Astrocyte (in vitro differentiated cells and primary cell): Measurements from ENCODE around the gene MZT2A. TPM values are rescaled to one million over a fixed set of nuclear protein-coding genes. Genes with fewer than 3 reads are reported as not detected.
"Not testable (repeated sequence)": the region's sequence is repeated elsewhere in the genome, so short reads cannot be mapped to it uniquely, and the experiment has no call there.

Source experiments
- DNase-seq: peaks from one replicate; pipeline ENCODE4 v3.0.0-alpha.2; 2010; ENCODE audit warnings: low read depth
- FAIRE-seq: peaks from 2 replicates; lab custom pipeline; 2011; peaks lifted over from hg19 to GRCh38; lab: Jason Lieb, UNC
- H2AFZ ChIP-seq: 2 replicates; pipeline ENCODE4 v1.6.0; 2012; ENCODE audit warnings: low read depth, low read length, inconsistent platforms
- H3K27ac ChIP-seq: 2 replicates; pipeline ENCODE4 v1.5.1; 2011; ENCODE audit warnings: low read depth, low read length, inconsistent platforms
- H3K27me3 ChIP-seq: 2 replicates; pipeline ENCODE4 v1.6.0; 2011; ENCODE audit warnings: low read length, inconsistent platforms; ENCODE audit not compliant: insufficient read depth
- H3K36me3 ChIP-seq: 2 replicates; pipeline ENCODE4 v1.5.1; 2011; ENCODE audit warnings: low read length, inconsistent platforms; ENCODE audit not compliant: insufficient read depth
- H3K4me1 ChIP-seq: 2 replicates; pipeline ENCODE4 v1.5.1; 2011; ENCODE audit warnings: low read length, inconsistent platforms; ENCODE audit not compliant: insufficient read depth
- H3K4me2 ChIP-seq: 2 replicates; pipeline ENCODE4 v1.6.0; 2012; ENCODE audit warnings: low read length, inconsistent platforms
- H3K4me3 ChIP-seq: 2 replicates; pipeline ENCODE4 v1.5.1; 2011; ENCODE audit warnings: low read depth, mild to moderate bottlenecking, low read length, inconsistent platforms; ENCODE audit not compliant: insufficient read depth
- H3K79me2 ChIP-seq: 2 replicates; pipeline ENCODE4 v1.6.0; 2012; ENCODE audit warnings: mild to moderate bottlenecking, low read length, inconsistent platforms; ENCODE audit not compliant: insufficient read depth
- H3K9ac ChIP-seq: 2 replicates; pipeline ENCODE4 v1.6.0; 2012; ENCODE audit warnings: mild to moderate bottlenecking, low read length, inconsistent platforms
- H3K9me3 ChIP-seq: 2 replicates; pipeline ENCODE4 v1.5.1; 2012; ENCODE audit warnings: low read depth, mild to moderate bottlenecking, low read length, inconsistent platforms; ENCODE audit not compliant: insufficient read depth
- H4K20me1 ChIP-seq: 2 replicates; pipeline ENCODE4 v1.6.0; 2012; ENCODE audit warnings: low read length, inconsistent platforms; ENCODE audit not compliant: insufficient read depth
- H3K27ac Mint-ChIP-seq: one replicate; pipeline ENCODE4 v1.8.0; 2021; ENCODE audit warnings: mild to moderate bottlenecking, mixed read lengths; ENCODE audit not compliant: unreplicated experiment
- H3K27me3 Mint-ChIP-seq: one replicate; pipeline ENCODE4 v1.8.0; 2021; ENCODE audit warnings: low read depth, mixed read lengths; ENCODE audit not compliant: unreplicated experiment
- H3K36me3 Mint-ChIP-seq: one replicate; pipeline ENCODE4 v1.8.0; 2021; ENCODE audit warnings: low read depth, mixed read lengths; ENCODE audit not compliant: unreplicated experiment
- H3K4me1 Mint-ChIP-seq: one replicate; pipeline ENCODE4 v1.8.0; 2021; ENCODE audit warnings: low read depth, mixed read lengths; ENCODE audit not compliant: unreplicated experiment
- H3K4me3 Mint-ChIP-seq: one replicate; pipeline ENCODE4 v1.8.0; 2021; ENCODE audit warnings: mild to moderate bottlenecking, moderate library complexity, mixed read lengths; ENCODE audit not compliant: unreplicated experiment
- H3K9me3 Mint-ChIP-seq: one replicate; pipeline ENCODE4 v1.8.0; 2021; ENCODE audit warnings: mild to moderate bottlenecking, mixed read lengths; ENCODE audit not compliant: unreplicated experiment
- EZH2 ChIP-seq: IDR thresholded peaks from 2 replicates; pipeline ENCODE4 v1.6.1; 2012; ENCODE audit warnings: mild to moderate bottlenecking, low read length, inconsistent platforms; ENCODE audit not compliant: insufficient read depth
- total RNA-seq: library from RNA; stranded (reverse); gene quantifications from 2 replicates; pipeline ENCODE4 v1.2.1, GENCODE V29; 2021
- TF ChIP-seq, protein P1 (sequence below): IDR thresholded peaks from 2 replicates; pipeline ENCODE4 v1.5.1; 2011; ENCODE audit warnings: low read depth, mild to moderate bottlenecking, inconsistent platforms, low read length, moderate library complexity; ENCODE audit not compliant: insufficient read depth

Gene MZT2A
- total RNA-seq, 1 donor from 2014 or later = 105 TPM

DNA sequence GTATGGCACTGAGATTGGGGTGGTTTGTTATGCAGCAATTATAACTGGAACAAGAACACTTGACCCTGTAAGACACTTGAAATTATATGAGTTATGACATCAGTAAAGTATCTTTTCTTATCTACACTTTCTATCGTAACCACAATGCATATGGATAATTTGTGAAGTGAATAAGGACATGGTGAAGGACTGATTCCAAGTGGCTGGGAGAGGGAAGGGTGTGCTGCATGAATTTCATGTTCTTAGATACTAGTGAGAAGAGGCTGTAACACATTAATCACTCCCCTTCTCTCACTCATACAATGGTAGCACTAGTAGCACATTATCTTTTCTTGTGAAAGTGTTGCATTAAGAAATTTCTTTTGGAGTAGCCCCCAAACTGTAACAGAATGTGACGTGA is 37.3 kb downstream of the MZT2A start:
- not testable (repeated sequence) for H3K27ac Mint-ChIP-seq, H3K9me3 ChIP-seq, H3K9ac ChIP-seq, H4K20me1 ChIP-seq, H3K4me1 Mint-ChIP-seq, H3K36me3 ChIP-seq, H3K4me3 ChIP-seq, H3K4me2 ChIP-seq, H3K36me3 Mint-ChIP-seq, H3K4me1 ChIP-seq, H2AFZ ChIP-seq, DNase-seq, H3K9me3 Mint-ChIP-seq, FAIRE-seq, H3K27ac ChIP-seq, H3K79me2 ChIP-seq, H3K27me3 Mint-ChIP-seq, H3K4me3 Mint-ChIP-seq, H3K27me3 ChIP-seq

GRCh38 chr2:131451265-131451949 is 40.8 kb downstream of the MZT2A start:
- not testable (repeated sequence) for H3K9me3 ChIP-seq, H3K36me3 Mint-ChIP-seq, H3K4me3 ChIP-seq, H3K9me3 Mint-ChIP-seq, H3K36me3 ChIP-seq, DNase-seq, H3K4me3 Mint-ChIP-seq, H3K27me3 ChIP-seq, H3K4me1 ChIP-seq, H2AFZ ChIP-seq, H3K9ac ChIP-seq, H3K79me2 ChIP-seq, H3K27ac ChIP-seq, H3K4me1 Mint-ChIP-seq, H4K20me1 ChIP-seq, FAIRE-seq, H3K4me2 ChIP-seq, H3K27ac Mint-ChIP-seq
- H3K27me3 Mint-ChIP-seq = peaks cover 16% of the 10 kb centered on the region

DNA sequence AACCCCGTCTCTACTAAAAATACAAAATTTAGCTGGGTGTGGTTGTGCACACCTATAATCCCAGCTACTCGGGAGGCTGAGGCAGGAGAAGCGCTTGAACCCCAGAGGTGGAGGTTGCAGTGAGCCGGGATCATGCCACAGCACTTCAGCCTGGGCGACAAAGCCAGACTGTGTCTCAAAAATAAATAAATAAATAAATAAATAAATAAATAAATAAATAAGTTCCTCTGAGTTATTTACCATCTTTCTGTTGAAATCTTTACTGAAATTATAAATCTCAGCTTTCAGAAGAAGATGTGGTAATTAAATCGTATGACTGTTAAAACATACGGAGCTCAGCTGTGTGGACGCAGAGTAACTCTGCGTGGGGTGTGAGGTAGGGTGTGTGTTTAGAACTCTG is 44.2 kb downstream of the MZT2A start:
- H3K4me1 ChIP-seq, H3K36me3 ChIP-seq, H3K4me1 Mint-ChIP-seq, H3K27ac Mint-ChIP-seq, H3K4me3 ChIP-seq, H4K20me1 ChIP-seq, H2AFZ ChIP-seq, H3K4me3 Mint-ChIP-seq, FAIRE-seq, H3K79me2 ChIP-seq, H3K27me3 ChIP-seq, H3K9ac ChIP-seq, H3K9me3 Mint-ChIP-seq, H3K27ac ChIP-seq, H3K36me3 Mint-ChIP-seq, DNase-seq, H3K9me3 ChIP-seq, H3K4me2 ChIP-seq: not testable (repeated sequence)
- H3K27me3 Mint-ChIP-seq = peaks cover 16% of the 10 kb centered on the region

DNA sequence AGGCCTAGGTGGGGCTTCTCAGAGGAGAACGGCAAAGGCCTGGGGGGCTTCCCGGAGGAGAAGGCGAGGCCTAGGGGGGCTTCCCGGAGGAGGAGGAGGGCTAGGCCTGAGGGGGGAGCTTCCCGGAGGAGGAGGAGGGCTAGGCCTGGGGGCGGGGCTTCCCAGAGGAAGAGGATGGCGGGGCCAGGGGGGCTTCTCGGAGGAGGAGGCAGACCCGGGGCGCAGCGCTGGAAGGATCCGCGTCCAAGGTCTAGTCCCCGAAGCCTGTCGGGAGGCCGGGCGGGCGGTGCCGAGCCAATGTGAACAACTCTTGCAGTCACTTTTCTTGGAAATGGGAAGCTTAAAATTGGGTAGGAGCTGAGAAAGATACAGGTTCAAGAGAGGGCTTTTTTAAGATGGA is 46.3 kb downstream of the MZT2A start:
- no peak overlapping the region for H3K4me2 ChIP-seq
- H3K4me1 ChIP-seq = no peaks in the 10 kb centered on the region
- no peak overlapping the region for H3K4me3 ChIP-seq
- H4K20me1 ChIP-seq = no peaks in the 10 kb centered on the region
- peaks cover 20% of the 10 kb centered on the region for H3K27me3 Mint-ChIP-seq
- peaks cover 3% of the 10 kb centered on the region for H3K9me3 Mint-ChIP-seq
- no peak overlapping the region for H2AFZ ChIP-seq
- H3K4me1 Mint-ChIP-seq = peaks cover 6% of the 10 kb centered on the region
- H3K79me2 ChIP-seq = no peaks in the 10 kb centered on the region
- no peak for FAIRE-seq
- H3K27ac ChIP-seq = no peak overlapping the region
- no peak overlapping the region for H3K4me3 Mint-ChIP-seq
- H3K36me3 Mint-ChIP-seq = no peaks in the 10 kb centered on the region
- H3K9me3 ChIP-seq = no peaks in the 10 kb centered on the region
- no peak for DNase-seq
- no peak overlapping the region for H3K27ac Mint-ChIP-seq
- H3K9ac ChIP-seq = no peak overlapping the region
- TF ChIP-seq, protein P1, sequence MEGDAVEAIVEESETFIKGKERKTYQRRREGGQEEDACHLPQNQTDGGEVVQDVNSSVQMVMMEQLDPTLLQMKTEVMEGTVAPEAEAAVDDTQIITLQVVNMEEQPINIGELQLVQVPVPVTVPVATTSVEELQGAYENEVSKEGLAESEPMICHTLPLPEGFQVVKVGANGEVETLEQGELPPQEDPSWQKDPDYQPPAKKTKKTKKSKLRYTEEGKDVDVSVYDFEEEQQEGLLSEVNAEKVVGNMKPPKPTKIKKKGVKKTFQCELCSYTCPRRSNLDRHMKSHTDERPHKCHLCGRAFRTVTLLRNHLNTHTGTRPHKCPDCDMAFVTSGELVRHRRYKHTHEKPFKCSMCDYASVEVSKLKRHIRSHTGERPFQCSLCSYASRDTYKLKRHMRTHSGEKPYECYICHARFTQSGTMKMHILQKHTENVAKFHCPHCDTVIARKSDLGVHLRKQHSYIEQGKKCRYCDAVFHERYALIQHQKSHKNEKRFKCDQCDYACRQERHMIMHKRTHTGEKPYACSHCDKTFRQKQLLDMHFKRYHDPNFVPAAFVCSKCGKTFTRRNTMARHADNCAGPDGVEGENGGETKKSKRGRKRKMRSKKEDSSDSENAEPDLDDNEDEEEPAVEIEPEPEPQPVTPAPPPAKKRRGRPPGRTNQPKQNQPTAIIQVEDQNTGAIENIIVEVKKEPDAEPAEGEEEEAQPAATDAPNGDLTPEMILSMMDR = no peak
- no peak for TF ChIP-seq EZH2
- H3K27me3 ChIP-seq = no peaks in the 10 kb centered on the region
- no peaks in the 10 kb centered on the region for H3K36me3 ChIP-seq

DNA sequence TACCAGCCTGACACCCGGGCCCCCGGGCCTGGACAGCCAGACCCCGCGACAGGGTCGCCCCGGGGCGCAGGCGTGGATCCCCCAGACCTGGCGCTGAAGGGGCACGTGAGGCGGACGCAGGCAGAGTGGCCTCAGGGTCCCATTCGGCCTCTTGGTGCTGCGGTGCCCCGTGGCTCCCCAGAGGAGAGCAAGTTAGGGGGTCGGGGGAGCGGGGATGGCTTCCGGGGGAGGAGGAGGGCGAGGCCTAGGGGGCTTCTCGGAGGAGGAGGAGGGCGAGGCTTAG is 46.7 kb downstream of the MZT2A start:
- not testable (repeated sequence) for H3K9me3 Mint-ChIP-seq, FAIRE-seq, H3K27ac ChIP-seq, H4K20me1 ChIP-seq, H3K4me3 ChIP-seq, H3K9ac ChIP-seq, H3K79me2 ChIP-seq, H3K36me3 ChIP-seq, H3K4me3 Mint-ChIP-seq, H2AFZ ChIP-seq, H3K36me3 Mint-ChIP-seq, H3K27me3 ChIP-seq, H3K4me2 ChIP-seq, H3K9me3 ChIP-seq, DNase-seq, H3K4me1 ChIP-seq, H3K27ac Mint-ChIP-seq
- Mint-ChIP-seq H3K27me3 (peaks cover 20% of the 10 kb centered on the region), H3K4me1 (peaks cover 10% of the 10 kb centered on the region)
